Measurements from ENCODE around the gene EPM2A.
"Not testable (repeated sequence)": the region's sequence is repeated elsewhere in the genome, so short reads cannot be mapped to it uniquely, and the experiment has no call there.

EPM2A gene

DNA sequence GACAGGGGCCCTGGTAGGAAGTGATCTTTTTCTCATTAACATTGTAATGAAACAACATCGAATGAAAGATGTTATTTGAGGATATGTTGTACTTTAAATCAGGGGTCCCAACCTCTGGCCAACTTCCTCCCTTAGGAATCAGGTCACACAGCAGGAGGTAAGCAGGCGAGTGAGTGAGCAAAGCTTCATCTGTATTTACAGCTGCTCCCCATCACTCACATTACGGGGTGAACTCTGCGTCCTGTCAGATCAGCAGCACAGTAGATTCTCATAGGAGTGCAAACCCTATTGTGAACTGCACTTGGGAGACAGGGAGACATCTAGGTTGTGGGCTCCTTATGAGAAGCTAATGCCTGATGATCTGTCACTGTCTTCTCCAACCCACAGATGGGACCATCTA, 19.9 kb downstream of the EPM2A start:
- Histone ChIP-seq H3K9me3 (ENCODE audit: control insufficient read depth in 5 of 5, low read length in 5 of 5) (peaks cover 0 to 3% (median 2%) of the 10 kb centered on the region in 5 donors), H3K4me1 (ENCODE audit: control insufficient read depth in 5 of 5, insufficient read depth in 5 of 5, low read length in 5 of 5) (no peaks in the 10 kb centered on the region), H3K4me3 (ENCODE audit: low read depth in 1 of 5, low read length in 5 of 5) (no peak overlapping the region), H3K27me3 (ENCODE audit: control insufficient read depth in 5 of 5, insufficient read depth in 4 of 5, low read length in 5 of 5) (no peaks in the 10 kb centered on the region), H3K27ac (ENCODE audit: low read depth, low read length) (no peak overlapping the region), H3K36me3 (ENCODE audit: control insufficient read depth in 5 of 5, insufficient read depth in 5 of 5, low read length in 5 of 5) (peaks cover 0 to 6% (median 0%) of the 10 kb centered on the region in 5 donors), H3K9ac (ENCODE audit: low read length in 5 of 5) (no peak overlapping the region)

DNA sequence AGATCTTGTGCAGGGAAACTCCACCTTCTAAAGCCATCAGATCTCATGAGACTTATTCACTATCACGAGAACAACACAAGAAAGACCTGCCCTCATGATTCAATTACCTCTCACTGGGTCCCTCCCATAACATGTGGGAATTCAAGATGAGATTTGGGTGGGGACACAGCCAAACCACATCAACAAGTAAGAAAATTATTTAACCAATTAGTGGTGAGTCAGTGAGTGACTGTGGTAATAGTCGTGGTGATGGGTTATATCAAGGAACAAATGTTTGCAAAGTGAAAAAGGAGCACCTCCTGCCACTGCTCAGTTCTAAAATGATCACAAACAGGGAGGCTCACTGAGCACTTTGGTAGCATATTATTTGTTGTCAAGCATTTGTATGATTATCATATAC, 20.6 kb downstream of the EPM2A start:
- Histone ChIP-seq H3K27ac (ENCODE audit: low read depth, low read length) (no peak overlapping the region), H3K36me3 (ENCODE audit: control insufficient read depth in 5 of 5, insufficient read depth in 5 of 5, low read length in 5 of 5) (peaks cover 0 to 5% (median 0%) of the 10 kb centered on the region in 5 donors), H3K9ac (ENCODE audit: low read length in 5 of 5) (no peak overlapping the region), H3K27me3 (ENCODE audit: control insufficient read depth in 5 of 5, insufficient read depth in 4 of 5, low read length in 5 of 5) (no peaks in the 10 kb centered on the region), H3K4me1 (ENCODE audit: control insufficient read depth in 5 of 5, insufficient read depth in 5 of 5, low read length in 5 of 5) (no peaks in the 10 kb centered on the region), H3K9me3 (ENCODE audit: control insufficient read depth in 5 of 5, low read length in 5 of 5) (peaks cover 0 to 3% (median 2%) of the 10 kb centered on the region in 5 donors), H3K4me3 (ENCODE audit: low read depth in 1 of 5, low read length in 5 of 5) (no peak overlapping the region)

DNA sequence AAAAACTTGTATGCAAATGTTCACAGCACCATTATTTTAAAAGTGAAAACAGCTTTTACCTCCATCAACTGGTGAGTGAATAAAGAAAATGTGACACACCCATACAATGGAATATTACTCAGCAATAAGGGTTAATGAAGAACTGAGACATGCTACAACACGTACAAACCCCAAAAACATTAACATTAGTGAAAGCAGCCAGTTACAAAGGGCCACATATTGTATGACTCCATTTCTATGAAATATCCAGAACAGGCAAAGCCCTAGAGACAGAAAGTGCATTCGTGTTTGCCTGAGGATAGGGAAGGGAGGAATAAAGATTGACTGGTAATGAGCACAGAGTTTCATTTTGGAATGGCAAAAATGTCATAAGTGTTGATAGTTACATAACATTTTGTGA, 21.5 kb downstream of the EPM2A start:
- H3K36me3 ChIP-seq (ENCODE audit: control insufficient read depth in 5 of 5, insufficient read depth in 5 of 5, low read length in 5 of 5) = peaks cover 0 to 5% (median 0%) of the 10 kb centered on the region in 5 donors
- H3K9me3 ChIP-seq (ENCODE audit: control insufficient read depth in 5 of 5, low read length in 5 of 5) = peaks cover 0 to 3% (median 2%) of the 10 kb centered on the region in 5 donors
- H3K9ac ChIP-seq (ENCODE audit: low read length in 5 of 5) = no peak overlapping the region
- no peaks in the 10 kb centered on the region for H3K4me1 ChIP-seq (ENCODE audit: control insufficient read depth in 5 of 5, insufficient read depth in 5 of 5, low read length in 5 of 5)
- no peak overlapping the region for H3K27ac ChIP-seq (ENCODE audit: low read depth, low read length)
- H3K27me3 ChIP-seq (ENCODE audit: control insufficient read depth in 5 of 5, insufficient read depth in 4 of 5, low read length in 5 of 5) = no peaks in the 10 kb centered on the region
- no peak overlapping the region for H3K4me3 ChIP-seq (ENCODE audit: low read depth in 1 of 5, low read length in 5 of 5)

DNA sequence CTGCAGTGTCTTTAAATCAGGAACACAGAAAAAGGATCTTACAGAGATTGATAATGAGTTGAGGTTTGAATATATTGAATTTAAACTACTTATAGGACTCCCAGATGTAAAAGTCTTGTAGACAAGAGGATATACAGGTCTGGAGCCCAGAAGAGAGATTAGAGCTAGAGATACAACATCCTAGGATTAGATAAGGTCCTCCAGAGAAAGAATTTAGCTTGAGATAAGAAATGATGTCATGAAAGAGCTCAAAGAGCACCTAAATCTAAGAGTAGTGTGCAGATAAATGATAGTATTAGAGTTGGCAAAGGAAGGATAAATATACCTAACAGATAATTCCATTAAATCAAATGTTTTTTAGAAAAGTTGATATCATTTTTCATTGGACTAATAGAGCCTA, 23.9 kb downstream of the EPM2A start:
- Histone ChIP-seq H3K9me3 (ENCODE audit: control insufficient read depth in 5 of 5, low read length in 5 of 5) (peaks cover 0 to 3% (median 2%) of the 10 kb centered on the region in 5 donors), H3K4me3 (ENCODE audit: low read depth in 1 of 5, low read length in 5 of 5) (no peak overlapping the region), H3K9ac (ENCODE audit: low read length in 5 of 5) (no peak overlapping the region), H3K27ac (ENCODE audit: low read depth, low read length) (no peak overlapping the region), H3K4me1 (ENCODE audit: control insufficient read depth in 5 of 5, insufficient read depth in 5 of 5, low read length in 5 of 5) (peaks cover 0 to 5% (median under 1%) of the 10 kb centered on the region in 5 donors), H3K36me3 (ENCODE audit: control insufficient read depth in 5 of 5, insufficient read depth in 5 of 5, low read length in 5 of 5) (peaks cover 0 to 8% (median 2%) of the 10 kb centered on the region in 5 donors), H3K27me3 (ENCODE audit: control insufficient read depth in 5 of 5, insufficient read depth in 4 of 5, low read length in 5 of 5) (no peaks in the 10 kb centered on the region)

DNA sequence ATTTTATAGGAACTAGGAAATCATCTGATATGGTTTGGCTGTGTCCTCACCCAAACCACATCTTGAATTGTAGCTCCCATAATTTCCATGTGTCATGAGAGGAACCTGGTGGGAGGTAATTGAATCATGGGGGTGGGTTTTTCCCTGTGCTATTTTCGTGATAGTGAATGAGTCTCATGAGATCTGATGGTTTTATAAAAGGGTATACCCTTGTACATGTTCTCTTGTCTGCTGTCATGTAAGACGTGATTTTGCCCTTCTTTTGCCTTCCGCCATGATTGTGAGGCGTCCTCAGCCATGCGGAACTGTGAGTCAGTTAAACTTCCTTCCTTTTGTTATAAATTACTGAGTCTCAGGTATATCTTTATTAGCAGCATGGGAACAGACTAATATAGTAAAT, 27.9 kb downstream of the EPM2A start:
- Histone ChIP-seq H3K36me3 (ENCODE audit: control insufficient read depth in 5 of 5, insufficient read depth in 5 of 5, low read length in 5 of 5) (peaks cover 0 to 2% (median 0%) of the 10 kb centered on the region in 5 donors), H3K27ac (ENCODE audit: low read depth, low read length) (no peak overlapping the region), H3K27me3 (ENCODE audit: control insufficient read depth in 5 of 5, insufficient read depth in 4 of 5, low read length in 5 of 5) (no peaks in the 10 kb centered on the region), H3K4me1 (ENCODE audit: control insufficient read depth in 5 of 5, insufficient read depth in 5 of 5, low read length in 5 of 5) (peaks cover 0 to 11% (median 10%) of the 10 kb centered on the region in 5 donors), H3K9ac (ENCODE audit: low read length in 5 of 5) (no peak overlapping the region), H3K4me3 (ENCODE audit: low read depth in 1 of 5, low read length in 5 of 5) (no peak overlapping the region), H3K9me3 (ENCODE audit: control insufficient read depth in 5 of 5, low read length in 5 of 5) (no peaks in the 10 kb centered on the region)

DNA sequence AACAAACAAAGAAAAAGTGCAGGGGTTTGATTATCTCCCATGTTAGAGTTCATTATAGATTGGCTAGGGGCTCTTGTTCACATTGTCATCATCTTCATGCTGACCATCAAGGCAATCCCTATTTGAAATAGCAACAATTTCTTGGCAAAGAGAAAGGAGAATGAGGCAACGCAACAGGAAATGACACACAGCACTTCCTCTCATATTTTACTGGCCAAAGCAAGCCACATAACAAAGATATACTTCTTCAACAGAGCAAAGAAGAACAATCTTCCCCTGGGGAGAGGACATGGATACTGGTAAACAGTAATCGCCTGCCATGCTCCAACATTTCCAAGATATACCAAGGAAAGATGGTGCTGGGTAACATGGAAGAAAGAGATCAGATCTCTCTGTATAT, 29.8 kb downstream of the EPM2A start:
- no peak overlapping the region for H3K27ac ChIP-seq (ENCODE audit: low read depth, low read length)
- no peaks in the 10 kb centered on the region for H3K27me3 ChIP-seq (ENCODE audit: control insufficient read depth in 5 of 5, insufficient read depth in 4 of 5, low read length in 5 of 5)
- no peaks in the 10 kb centered on the region for H3K9me3 ChIP-seq (ENCODE audit: control insufficient read depth in 5 of 5, low read length in 5 of 5)
- H3K36me3 ChIP-seq (ENCODE audit: control insufficient read depth in 5 of 5, insufficient read depth in 5 of 5, low read length in 5 of 5) = peaks cover 0 to 2% (median 0%) of the 10 kb centered on the region in 5 donors
- peaks cover 0 to 11% (median 10%) of the 10 kb centered on the region in 5 donors for H3K4me1 ChIP-seq (ENCODE audit: control insufficient read depth in 5 of 5, insufficient read depth in 5 of 5, low read length in 5 of 5)
- H3K4me3 ChIP-seq (ENCODE audit: low read depth in 1 of 5, low read length in 5 of 5) = no peak overlapping the region
- no peak overlapping the region for H3K9ac ChIP-seq (ENCODE audit: low read length in 5 of 5)

DNA sequence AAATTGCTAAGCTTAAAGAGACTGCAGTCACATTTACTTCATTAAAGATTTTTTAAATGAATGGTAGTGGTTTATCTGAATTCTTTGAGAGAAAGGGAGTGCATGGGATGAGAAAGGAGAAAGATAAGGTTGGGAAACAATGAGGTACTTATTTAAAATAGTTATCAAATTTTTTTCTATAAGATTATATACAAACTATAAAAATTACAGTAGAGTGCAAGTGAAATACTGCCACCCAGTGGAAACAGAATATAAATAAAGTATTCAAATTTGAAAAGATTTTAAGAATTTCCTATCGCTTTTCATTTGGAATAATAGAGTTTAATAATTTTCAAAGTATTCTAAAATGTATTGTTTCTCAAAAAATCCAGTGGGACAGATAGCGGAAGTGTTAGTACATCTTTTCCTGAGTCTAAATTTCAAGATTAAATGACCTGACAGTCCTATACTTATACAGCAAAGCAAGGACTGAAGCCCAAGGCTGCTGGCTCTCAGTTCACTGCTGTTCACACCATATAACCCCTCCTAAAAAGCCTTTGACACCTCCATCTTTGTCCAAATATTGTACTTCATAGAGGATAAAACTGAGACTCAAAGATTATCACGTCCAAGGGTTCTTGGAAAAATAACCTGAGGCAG, 31.1 kb downstream of the EPM2A start:
- Histone ChIP-seq H3K27me3 (ENCODE audit: control insufficient read depth in 5 of 5, insufficient read depth in 4 of 5, low read length in 5 of 5) (no peaks in the 10 kb centered on the region), H3K9ac (ENCODE audit: low read length in 5 of 5) (peak overlapping the region in 1 of 5 donors; percentile 4), H3K9me3 (ENCODE audit: control insufficient read depth in 5 of 5, low read length in 5 of 5) (no peaks in the 10 kb centered on the region), H3K4me3 (ENCODE audit: low read depth in 1 of 5, low read length in 5 of 5) (no peak overlapping the region), H3K4me1 (ENCODE audit: control insufficient read depth in 5 of 5, insufficient read depth in 5 of 5, low read length in 5 of 5) (peaks cover 0 to 11% (median 10%) of the 10 kb centered on the region in 5 donors), H3K27ac (ENCODE audit: low read depth, low read length) (no peak overlapping the region), H3K36me3 (ENCODE audit: control insufficient read depth in 5 of 5, insufficient read depth in 5 of 5, low read length in 5 of 5) (peaks cover 0 to 2% (median 0%) of the 10 kb centered on the region in 5 donors)

DNA sequence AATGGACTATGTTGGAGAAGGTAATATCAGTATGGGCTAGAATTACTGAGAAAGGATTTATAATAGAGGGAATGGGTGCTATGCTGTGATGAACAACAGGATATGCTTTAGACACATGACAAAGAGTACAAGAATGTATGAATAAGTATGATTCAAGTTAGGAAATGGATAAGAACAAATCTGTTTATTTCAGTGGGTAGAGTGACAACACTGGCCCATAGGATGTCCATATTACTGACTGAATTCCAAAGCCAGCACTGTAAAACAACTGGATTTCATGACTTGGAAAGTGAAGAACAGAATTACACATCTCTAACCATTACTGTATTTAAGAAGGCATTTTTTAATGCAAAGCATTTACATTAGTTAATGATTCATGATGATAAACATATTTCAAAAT, 35.9 kb downstream of the EPM2A start:
- Histone ChIP-seq H3K9ac (ENCODE audit: low read length in 5 of 5) (no peak overlapping the region), H3K27me3 (ENCODE audit: control insufficient read depth in 5 of 5, insufficient read depth in 4 of 5, low read length in 5 of 5) (no peaks in the 10 kb centered on the region), H3K9me3 (ENCODE audit: control insufficient read depth in 5 of 5, low read length in 5 of 5) (no peaks in the 10 kb centered on the region), H3K4me1 (ENCODE audit: control insufficient read depth in 5 of 5, insufficient read depth in 5 of 5, low read length in 5 of 5) (no peaks in the 10 kb centered on the region), H3K4me3 (ENCODE audit: low read depth in 1 of 5, low read length in 5 of 5) (no peak overlapping the region), H3K36me3 (ENCODE audit: control insufficient read depth in 5 of 5, insufficient read depth in 5 of 5, low read length in 5 of 5) (no peaks in the 10 kb centered on the region), H3K27ac (ENCODE audit: low read depth, low read length) (no peak overlapping the region)

DNA sequence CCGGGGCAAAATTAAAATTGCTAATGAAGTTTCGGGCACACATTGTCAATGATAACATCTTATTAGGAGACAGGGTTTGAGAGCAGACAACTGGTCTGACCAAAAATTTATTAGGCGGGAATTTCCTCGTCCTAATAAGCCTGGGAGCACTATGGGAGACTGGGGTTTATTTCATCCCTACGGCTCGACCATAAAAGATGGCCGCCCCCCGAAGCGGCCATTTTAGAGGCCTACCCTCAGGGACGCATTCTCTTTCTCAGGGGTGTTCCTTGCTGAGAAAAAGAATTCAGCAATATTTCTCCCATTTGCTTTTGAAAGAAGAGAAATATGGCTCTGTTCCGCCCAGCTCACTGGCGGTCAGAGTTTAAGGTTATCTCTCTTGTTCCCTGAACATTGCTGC, 37.9 kb downstream of the EPM2A start:
- H3K36me3 ChIP-seq (ENCODE audit: control insufficient read depth in 5 of 5, insufficient read depth in 5 of 5, low read length in 5 of 5); H3K9me3 ChIP-seq (ENCODE audit: control insufficient read depth in 5 of 5, low read length in 5 of 5); H3K27ac ChIP-seq (ENCODE audit: low read depth, low read length); H3K4me3 ChIP-seq (ENCODE audit: low read depth in 1 of 5, low read length in 5 of 5); H3K9ac ChIP-seq (ENCODE audit: low read length in 5 of 5); H3K4me1 ChIP-seq (ENCODE audit: control insufficient read depth in 5 of 5, insufficient read depth in 5 of 5, low read length in 5 of 5); H3K27me3 ChIP-seq (ENCODE audit: control insufficient read depth in 5 of 5, insufficient read depth in 4 of 5, low read length in 5 of 5): not testable (repeated sequence)

DNA sequence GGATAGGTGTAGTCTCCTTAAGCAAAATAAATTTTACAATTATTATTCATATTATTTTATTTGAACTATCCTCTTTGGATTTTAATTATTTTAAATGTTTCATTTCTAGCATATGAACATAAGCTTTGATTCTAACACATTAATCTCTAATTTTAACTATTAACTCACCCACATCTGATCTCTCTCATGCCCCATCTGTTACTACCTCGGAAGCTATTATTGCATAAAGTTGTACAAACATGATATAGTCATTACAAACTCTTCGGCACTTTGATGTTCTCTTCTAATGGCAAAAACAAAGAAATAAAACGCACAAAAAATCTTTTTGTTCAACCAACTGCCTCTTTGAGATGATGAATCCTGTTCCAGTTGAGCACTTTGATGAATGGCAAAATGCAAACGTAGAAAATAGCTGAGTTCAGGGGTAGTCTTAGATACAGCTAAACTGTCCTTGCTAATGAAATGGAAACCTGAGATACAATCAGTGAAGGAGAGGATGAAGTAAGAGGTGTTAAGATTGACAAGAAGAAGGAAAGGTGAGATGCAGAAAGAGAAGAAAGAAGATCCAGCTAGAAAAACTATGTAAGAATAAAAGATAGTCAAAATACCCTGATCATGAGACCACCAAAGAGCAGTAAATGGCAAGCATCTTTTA, 41.1 kb downstream of the EPM2A start:
- no peak overlapping the region for H3K9ac ChIP-seq (ENCODE audit: low read length in 5 of 5)
- H3K4me3 ChIP-seq (ENCODE audit: low read depth in 1 of 5, low read length in 5 of 5) = no peak overlapping the region
- peaks cover 0 to 2% (median 0%) of the 10 kb centered on the region in 5 donors for H3K36me3 ChIP-seq (ENCODE audit: control insufficient read depth in 5 of 5, insufficient read depth in 5 of 5, low read length in 5 of 5)
- no peak overlapping the region for H3K27ac ChIP-seq (ENCODE audit: low read depth, low read length)
- no peaks in the 10 kb centered on the region for H3K4me1 ChIP-seq (ENCODE audit: control insufficient read depth in 5 of 5, insufficient read depth in 5 of 5, low read length in 5 of 5)
- H3K9me3 ChIP-seq (ENCODE audit: control insufficient read depth in 5 of 5, low read length in 5 of 5) = no peaks in the 10 kb centered on the region
- no peaks in the 10 kb centered on the region for H3K27me3 ChIP-seq (ENCODE audit: control insufficient read depth in 5 of 5, insufficient read depth in 4 of 5, low read length in 5 of 5)

All from subcutaneous abdominal adipose tissue (tissue), 5 donors.